Measurements from ENCODE around the gene CCDC97.
"Not testable (repeated sequence)": the region's sequence is repeated elsewhere in the genome, so short reads cannot be mapped to it uniquely, and the experiment has no call there.

Gene CCDC97

DNA sequence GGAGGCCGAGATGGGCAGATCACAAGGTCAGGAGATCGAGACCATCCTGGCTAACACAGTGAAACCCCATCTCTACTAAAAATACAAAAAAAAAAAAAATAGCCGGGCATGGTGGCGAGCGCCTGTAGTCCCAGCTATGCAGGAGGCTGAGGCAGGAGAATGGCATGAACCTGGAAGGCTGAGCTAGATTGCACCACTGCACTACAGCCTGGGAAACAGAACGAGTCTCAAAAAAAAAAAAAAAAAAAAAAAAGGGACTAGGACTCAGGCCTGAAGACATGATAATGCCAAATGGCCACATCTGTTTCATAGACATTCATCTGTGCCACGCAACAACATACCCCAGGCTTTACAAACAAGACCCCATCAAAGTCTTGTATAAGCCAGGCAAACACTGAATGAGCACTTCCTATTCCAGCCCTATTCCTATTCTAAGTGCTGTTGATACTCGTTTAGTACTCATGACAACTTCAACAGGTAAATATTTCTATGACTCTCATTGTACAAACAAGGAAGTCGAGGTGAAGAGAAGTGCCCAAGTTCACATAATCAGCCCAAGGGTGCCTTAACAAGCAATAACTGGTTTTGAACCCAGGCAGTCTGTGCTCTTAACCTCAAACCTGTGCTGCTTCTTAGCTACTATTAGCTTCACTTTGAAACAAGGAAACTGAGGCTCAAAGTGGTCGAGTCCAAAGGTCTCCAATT, 52.3 kb downstream of the CCDC97 start:
- DNase-seq (ENCODE audit: low read depth in 1 of 2, low spot score in 1 of 2) = no peak

DNA sequence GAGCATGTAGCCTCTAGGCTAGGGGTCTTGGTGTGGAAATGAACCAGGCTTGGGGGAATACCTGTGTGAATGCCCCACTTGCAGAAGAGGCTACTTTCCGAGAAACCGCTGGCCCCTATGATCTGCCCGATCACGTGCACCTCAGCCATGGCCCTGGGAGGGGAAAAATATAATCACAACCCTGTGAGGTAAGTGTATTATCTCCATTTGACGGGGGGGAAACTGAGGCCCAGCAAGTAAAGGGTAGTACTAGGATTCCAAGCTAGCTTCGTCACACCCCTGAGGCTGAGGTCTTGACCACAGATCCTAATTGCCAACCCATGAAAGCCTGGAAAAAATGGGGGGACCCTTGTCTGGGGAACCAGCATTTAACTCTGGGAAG, 53.4 kb downstream of the CCDC97 start:
- DNase-seq (ENCODE audit: low read depth in 1 of 2, low spot score in 1 of 2) = no peak

DNA sequence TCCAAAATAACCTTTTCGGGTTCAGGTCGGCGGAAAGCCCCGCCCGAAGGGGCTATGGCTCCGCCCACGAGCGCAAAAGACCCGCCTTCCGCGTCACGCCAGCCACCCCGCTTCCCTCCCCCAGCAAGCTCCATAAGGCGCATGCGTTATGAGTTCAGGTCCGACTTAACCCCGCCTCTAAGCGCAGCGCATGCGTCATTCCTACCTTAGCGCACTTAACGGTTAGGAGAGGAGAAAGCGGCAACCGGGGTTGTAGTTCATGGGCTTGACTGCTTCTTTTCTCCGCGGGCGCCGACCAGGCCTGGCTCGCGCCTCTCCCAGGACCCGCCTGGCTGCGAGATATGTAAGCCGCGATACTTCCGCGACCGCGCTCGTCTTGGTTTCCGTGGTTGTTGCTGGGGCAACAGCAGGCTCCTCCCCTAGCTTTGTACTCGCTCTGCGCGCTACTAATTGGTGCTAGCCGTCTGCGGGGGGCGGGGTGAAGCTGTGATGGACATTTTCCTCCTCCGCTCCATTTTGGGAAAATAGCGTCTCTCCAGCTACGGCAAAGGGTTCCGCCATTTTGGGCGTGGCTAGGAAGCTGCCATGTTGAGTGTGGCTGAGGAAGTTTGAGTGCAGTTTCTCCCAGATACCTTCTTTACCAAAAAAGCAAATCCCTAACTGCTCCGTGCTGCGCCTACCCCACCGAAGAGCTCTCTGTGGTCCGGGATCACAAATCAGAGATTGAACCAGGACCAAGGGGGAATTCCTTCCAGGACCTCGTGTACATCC, 54.0 kb downstream of the CCDC97 start, which contains the start of gene B9D2:
Gene B9D2 (minus strand): TSS at position 397 of the 771 bp plus-strand sequence. CDS start 630 bp downstream, outside the sequence.
- DNase-seq (ENCODE audit: low read depth in 1 of 2, low spot score in 1 of 2) = peak; percentile 92 to 98

DNA sequence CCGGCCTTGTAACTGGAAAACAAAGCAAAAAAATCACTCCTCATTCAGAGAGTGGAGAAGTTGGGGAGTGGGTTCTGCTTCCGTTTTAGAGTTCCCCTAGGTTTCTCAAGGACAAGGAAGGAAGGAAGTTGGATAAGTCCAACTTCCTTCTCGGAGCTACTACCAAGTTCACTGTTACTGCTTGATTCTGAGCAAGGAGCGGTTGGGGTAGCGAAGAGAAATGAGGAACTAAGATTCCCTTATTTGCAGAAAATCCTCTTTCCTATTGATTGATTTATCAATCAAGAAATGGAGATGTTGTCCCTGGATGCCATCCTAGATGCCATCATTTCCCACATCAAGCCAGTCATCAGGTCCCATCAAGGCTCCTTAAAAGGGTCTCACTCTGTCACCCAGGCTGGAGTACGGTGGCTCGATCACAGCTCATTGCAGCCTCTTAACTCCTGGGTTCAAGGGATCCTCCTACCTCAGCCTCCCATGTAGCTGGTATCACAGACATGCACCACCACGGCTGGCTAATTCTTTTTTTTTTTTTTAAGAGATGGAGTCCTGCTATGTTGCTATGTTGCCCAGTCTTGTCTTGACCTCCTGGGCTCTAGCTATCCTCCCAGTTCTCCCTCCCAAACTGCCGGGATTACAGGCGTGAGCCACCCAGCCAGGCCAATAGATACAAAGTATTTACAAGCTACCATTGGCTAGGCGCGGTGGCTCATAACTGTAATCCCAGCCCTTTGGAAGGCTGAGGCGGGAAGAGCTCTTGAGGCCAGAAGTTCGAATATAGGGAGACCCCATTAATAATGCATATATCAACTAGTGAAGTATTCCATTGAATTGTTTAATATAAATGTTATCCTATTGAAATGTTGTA, 54.8 kb downstream of the CCDC97 start:
- DNase-seq (ENCODE audit: low read depth in 1 of 2, low spot score in 1 of 2) = no peak

DNA sequence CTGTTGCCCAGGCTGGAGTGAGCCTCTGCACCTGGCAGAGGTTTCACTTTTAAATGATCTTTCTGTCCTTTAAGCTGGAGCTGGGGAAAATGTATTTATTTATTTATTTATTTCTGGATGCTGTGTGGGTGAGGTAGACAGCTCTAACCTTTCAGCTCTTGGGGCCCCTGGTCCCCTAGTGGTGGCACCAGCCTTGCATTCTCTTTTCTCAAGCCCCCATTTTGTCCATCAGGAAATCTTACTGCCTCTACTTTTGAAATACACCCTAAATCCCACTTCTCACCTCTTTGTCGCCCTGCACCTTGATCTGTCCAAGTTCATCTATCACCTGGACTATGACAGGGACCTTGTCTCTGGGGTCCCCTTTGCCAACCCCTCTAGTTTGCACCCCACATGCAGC, 56.1 kb downstream of the CCDC97 start:
- DNase-seq (ENCODE audit: low read depth in 1 of 2, low spot score in 1 of 2) = no peak

DNA sequence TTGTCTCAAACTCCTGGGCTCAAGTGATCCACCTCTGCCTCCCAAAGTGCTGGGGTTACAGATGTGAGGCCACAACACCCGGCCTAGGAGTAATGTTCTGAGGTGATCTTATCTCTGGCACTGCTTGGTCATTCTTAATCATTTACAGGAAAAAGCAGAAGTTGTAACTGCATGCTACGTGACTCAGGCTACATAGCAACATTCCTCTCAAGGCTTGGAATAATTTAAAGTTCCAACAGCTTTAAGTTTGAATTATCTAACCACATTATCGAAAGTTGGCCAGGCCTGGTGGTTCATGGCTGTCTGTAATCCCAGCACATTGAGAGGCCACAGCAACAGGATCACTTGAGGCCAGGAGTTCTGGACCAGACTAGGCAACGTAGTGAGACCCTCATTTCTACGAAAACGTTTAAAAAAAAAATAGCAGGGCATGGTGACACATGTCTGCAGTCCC, 57.9 kb downstream of the CCDC97 start:
- no peak for DNase-seq (ENCODE audit: low read depth in 1 of 2, low spot score in 1 of 2)

DNA sequence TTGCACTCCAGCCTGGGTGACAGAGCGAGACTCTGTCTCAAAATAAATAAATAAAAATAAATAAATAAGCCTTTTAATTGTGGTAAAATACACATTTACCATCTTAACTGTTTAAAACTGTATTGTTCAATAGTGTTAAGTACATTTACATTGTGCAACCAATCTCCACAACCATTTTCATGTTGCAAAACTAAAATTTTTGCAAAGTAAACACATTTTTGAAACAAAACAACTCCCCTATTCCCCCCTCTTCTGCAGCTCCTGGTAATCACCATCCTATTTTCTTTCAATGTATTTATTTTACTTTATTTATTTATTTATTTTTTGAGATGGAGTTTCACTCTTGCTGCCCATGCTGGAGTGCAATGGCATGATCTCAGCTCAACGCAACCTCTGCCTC, 59.8 kb downstream of the CCDC97 start:
- no peak for DNase-seq (ENCODE audit: low read depth in 1 of 2, low spot score in 1 of 2)

DNA sequence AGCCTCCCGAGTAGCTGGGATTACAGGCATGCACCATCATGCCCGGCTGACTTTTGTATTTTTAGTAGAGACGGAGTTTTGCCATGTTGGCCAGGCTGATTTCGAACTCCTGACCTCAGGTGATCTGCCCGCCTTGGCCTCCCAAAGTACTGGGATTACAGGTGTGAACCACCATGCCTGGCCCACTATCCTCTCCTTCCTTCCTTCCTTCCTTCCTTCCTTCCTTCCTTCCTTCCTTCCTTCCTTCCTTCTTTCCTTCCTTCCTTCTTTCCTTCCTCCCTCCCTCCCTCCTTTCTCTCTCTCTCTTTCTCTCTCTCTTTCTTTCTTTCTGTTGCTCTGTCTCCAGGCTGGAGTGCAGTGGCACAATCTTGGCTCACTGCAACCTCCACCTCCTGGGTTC, 61.1 kb downstream of the CCDC97 start:
- DNase-seq (ENCODE audit: low read depth in 1 of 2, low spot score in 1 of 2) = not testable (repeated sequence)

DNA sequence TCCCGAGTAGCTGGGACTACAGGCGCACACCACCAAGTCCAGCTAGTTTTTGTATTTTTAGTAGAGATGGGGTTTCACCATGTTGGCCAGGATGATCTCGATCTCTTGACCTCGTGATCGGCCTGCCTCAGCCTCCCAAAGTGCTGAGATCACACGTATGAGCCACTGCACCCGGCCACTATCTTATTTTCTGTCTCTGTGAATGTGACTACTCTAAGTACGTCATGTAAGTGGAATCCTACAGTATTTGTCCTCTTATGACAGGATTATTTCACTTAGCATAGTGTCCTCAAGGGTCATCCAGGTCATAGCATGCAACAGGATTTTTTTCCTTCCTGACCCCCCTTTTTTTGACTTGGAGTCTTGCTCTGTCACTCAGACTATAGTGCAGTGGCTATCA, 61.6 kb downstream of the CCDC97 start:
- DNase-seq (ENCODE audit: low read depth in 1 of 2, low spot score in 1 of 2) = no peak

DNA sequence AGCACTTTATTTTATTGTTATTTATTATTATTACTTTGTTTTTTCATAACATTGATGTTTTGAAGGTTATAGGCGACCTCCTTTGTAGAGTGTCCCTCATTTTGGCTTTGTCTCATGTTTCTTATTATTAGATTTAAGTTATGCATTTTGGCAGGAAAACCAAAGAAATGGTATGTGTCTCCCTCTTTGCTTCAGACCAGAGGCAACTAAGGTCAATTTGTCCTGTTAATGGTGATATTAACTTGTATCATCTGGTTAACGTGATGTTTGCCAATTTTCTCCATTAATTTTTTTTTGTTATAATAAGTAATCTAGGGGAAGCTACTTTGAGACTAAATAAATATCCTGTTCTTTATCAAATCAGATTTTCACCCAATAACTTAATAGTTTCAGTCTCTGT, 62.5 kb downstream of the CCDC97 start:
- DNase-seq (ENCODE audit: low read depth in 1 of 2, low spot score in 1 of 2) = no peak

DNA sequence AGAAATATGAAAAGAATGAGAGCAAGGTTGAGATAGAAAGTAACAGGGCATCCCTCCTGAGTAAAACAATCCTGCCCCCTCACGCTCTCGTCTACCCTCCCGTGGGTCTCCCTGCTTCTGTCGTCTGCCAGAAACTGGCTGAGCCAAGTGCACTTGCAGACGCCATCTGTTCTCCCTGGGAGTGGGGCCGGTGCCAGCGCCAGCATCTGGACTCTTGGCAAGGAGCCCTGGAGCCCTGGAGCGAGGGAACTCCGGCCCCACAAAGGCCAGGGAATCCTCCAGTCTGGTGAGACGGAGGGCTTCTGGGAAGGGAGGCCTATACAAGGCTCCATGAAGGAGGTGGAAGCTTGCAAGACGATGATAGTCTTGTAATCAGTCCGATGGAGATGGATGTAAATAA, 64.0 kb downstream of the CCDC97 start:
- no peak for DNase-seq (ENCODE audit: low read depth in 1 of 2, low spot score in 1 of 2)
